Astrocyte of the spinal cord (primary cell): Measurements from ENCODE around the gene GAS6.

Experiments
- DNase-seq: peaks from one replicate; pipeline ENCODE4 v3.0.0; 2011; ENCODE audit warnings: low read depth, low spot score
- H3K4me3 ChIP-seq: 2 replicates; pipeline ENCODE4 v1.5.1; 2011; ENCODE audit warnings: low read depth, mild to moderate bottlenecking, low read length, moderate library complexity
- in situ Hi-C: cut with HindIII; loops from 2 replicates; pipeline ENCODE4 v1.10.0; 2017; ENCODE audit warnings: low sequenced_read_pairs
- TF ChIP-seq, protein P1 (sequence below): IDR thresholded peaks from 2 replicates; pipeline ENCODE4 v1.5.1; 2012; ENCODE audit warnings: low read depth, mild to moderate bottlenecking, low read length, inconsistent platforms

GAS6 gene

DNA sequence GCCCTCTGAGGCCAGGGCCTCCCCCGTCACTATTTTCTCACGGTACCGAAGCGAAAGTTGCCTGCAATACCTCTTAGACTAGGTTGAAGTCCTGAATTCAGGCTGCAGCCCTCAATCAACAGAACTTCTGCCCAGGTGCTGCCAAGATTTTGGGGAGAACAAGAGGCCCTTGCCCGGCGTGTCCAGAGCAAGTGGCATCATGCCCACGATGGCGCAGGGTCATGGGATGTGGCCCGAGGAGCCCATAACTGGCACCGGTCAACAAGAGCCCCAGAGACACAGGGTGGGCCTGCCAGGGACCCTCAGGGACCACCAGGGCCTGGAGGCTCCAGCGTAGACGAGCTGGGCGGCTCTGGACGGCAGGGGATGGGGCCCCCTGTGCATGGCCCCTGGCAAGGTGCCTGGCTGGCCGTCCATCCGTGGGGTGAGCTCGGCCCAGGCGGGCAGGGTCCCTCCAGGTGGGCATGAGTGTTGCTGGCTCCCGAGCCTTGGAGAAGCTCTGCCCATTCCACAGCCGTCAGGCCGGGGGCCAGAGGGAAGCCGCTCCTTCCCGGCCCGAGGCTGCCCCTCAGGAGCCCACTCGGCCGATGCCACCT is 45.1 kb downstream of the GAS6 start:
- TF ChIP-seq, protein P1, sequence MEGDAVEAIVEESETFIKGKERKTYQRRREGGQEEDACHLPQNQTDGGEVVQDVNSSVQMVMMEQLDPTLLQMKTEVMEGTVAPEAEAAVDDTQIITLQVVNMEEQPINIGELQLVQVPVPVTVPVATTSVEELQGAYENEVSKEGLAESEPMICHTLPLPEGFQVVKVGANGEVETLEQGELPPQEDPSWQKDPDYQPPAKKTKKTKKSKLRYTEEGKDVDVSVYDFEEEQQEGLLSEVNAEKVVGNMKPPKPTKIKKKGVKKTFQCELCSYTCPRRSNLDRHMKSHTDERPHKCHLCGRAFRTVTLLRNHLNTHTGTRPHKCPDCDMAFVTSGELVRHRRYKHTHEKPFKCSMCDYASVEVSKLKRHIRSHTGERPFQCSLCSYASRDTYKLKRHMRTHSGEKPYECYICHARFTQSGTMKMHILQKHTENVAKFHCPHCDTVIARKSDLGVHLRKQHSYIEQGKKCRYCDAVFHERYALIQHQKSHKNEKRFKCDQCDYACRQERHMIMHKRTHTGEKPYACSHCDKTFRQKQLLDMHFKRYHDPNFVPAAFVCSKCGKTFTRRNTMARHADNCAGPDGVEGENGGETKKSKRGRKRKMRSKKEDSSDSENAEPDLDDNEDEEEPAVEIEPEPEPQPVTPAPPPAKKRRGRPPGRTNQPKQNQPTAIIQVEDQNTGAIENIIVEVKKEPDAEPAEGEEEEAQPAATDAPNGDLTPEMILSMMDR, result no peak
- DNase-seq, result no peak
- in situ Hi-C loops, result no loop called here
- no peak overlapping the region for H3K4me3 ChIP-seq

GRCh38 chr13:113817860-113818691 is 45.8 kb downstream of the GAS6 start:
- in situ Hi-C loops, result no loop called here
- H3K4me3 ChIP-seq, result no peak overlapping the region
- DNase-seq, result no peak
- TF ChIP-seq, protein P1, result no peak

DNA sequence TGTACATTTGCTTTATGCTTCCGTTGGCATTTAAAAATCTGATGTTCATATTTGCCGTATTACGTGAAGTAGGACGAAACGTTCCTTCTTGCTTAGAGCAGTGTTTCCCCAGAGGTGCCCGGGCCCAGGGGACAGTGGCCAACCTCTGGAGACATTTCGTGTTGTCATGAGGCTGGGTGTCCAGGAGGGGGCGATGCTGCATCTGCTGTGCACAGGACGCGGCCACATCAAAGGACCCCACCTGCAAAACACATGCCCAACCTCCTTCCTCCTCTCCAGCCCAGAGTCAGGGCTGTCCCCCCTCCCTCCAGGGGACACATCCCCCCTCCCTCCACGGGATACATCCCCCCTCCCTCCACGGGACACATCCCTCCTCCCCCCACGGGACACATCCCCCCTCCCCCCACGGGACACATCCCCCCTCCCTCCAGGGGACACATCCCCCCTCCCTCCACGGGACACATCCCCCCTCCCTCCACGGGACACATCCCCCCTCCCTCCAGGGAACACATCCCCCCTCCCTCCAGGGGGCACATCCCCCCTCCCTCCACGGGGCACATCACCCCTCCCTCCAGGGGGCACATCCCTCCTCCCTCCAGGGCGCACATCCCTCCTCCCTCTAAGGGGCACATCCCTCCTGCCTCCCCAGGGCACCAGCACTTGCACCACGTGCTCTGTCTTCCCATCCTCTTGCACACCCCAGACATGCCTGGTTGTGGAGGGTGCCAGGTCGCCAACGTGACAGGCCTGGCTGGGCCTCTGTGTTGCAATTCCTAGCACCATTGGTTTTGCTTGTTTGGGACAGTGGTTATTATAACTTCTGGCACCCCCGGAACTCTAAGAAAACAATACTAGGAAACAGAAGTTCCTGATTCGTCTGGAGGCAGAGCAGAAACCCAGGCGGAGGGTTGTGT is 46.7 kb downstream of the GAS6 start:
- in situ Hi-C loops, result no loop called here
- H3K4me3 ChIP-seq, result no peak overlapping the region
- TF ChIP-seq, protein P1, result peak; percentile 78
- DNase-seq, result peak; percentile 75

GRCh38 chr13:113816254-113816929 is 47.5 kb downstream of the GAS6 start:
- TF ChIP-seq, protein P1, result no peak
- in situ Hi-C loops, result no loop called here
- H3K4me3 ChIP-seq, result no peak overlapping the region
- DNase-seq, result no peak

DNA sequence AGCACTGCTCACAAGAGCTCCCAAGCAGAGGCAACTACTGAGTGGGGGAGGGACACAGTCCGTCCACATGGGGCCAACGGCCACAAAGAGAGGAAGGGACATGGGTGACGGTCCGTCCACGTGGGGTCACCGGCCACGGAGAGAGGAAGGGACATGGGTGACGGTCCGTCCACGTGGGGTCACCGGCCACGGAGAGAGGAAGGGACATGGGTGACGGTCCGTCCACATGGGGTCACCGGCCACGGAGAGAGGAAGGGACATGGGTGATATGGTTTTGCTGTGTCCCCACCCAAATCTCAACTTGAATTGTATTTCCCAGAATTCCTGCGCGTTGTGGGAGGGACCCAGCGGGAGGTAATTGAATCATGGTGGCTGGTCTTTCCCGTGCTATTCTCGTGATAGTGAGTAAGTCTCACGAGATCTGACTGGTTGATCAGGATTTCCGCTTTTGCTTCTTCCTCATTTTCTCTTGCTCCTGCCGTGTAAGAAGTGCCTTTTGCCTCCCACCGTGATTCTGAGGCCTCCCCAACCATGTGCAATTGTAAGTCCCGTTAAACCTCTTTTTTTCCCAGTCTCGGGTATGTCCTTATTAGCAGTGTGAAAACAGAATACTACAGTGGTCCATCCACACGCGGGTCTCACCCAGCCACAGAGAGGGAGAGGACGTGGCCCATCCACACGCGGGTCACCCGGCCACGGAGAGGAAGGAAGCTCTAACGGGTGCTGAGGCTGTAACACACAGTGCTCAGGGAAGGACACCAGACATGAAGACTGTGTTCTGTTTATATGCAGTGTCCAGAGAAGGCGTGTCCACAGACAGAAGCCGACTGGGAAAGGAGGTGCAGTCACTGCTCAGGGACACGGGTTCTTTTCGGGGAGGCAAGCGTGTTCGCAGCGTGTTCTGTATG is 48.5 kb downstream of the GAS6 start:
- no peak overlapping the region for H3K4me3 ChIP-seq
- TF ChIP-seq, protein P1, result no peak

More for the DNA sequence above, 48.5 kb downstream of the GAS6 start:
- in situ Hi-C loops, result no loop called here
- DNase-seq, result no peak
